ENCODE measurements around the gene TNFRSF13B.
"Not testable (repeated sequence)": the region's sequence is repeated elsewhere in the genome, so short reads cannot be mapped to it uniquely, and the experiment has no call there.

Gene TNFRSF13B

GRCh38 chr17:17007891-17008290, 36.0 kb upstream of the TNFRSF13B start:
- DNase-seq: not testable (repeated sequence)

- not testable (repeated sequence) for DNase-seq
These were observed 33.2 kb upstream of the TNFRSF13B start for GRCh38 chr17:17004997-17005614.

- DNase-seq: no peak
These were observed 32.5 kb upstream of the TNFRSF13B start for GRCh38 chr17:17004251-17004996.

GRCh38 chr17:17002731-17003715, 31.1 kb upstream of the TNFRSF13B start:
- DNase-seq: not testable (repeated sequence)

- peak in 41 of 56 donors; percentile 16 to 85 (median 45) for DNase-seq
These were observed 30.1 kb upstream of the TNFRSF13B start for GRCh38 chr17:17001874-17002520.

GRCh38 chr17:17001076-17001777, 29.3 kb upstream of the TNFRSF13B start:
- no peak for DNase-seq

- no peak for DNase-seq
These were observed 28.2 kb upstream of the TNFRSF13B start for GRCh38 chr17:16999931-17000625.

GRCh38 chr17:16997514-16998429, 25.9 kb upstream of the TNFRSF13B start:
- peak in 1 of 56 donors; percentile 6 for DNase-seq

GRCh38 chr17:16996726-16997125, 24.8 kb upstream of the TNFRSF13B start:
- DNase-seq: not testable (repeated sequence)

- no peak for DNase-seq
These were observed 24.0 kb upstream of the TNFRSF13B start for GRCh38 chr17:16995930-16996329.

- DNase-seq: no peak
These were observed 22.7 kb upstream of the TNFRSF13B start for GRCh38 chr17:16994631-16995030.

GRCh38 chr17:16991349-16992009, 19.6 kb upstream of the TNFRSF13B start:
- DNase-seq: peak in 51 of 56 donors; percentile 15 to 92 (median 57)

GRCh38 chr17:16989953-16990860, 18.3 kb upstream of the TNFRSF13B start:
- DNase-seq: no peak

GRCh38 chr17:16989230-16989952, 17.5 kb upstream of the TNFRSF13B start:
- DNase-seq: no peak

- DNase-seq: peak in 1 of 56 donors; percentile 36
These were observed 16.9 kb upstream of the TNFRSF13B start for GRCh38 chr17:16988749-16989229.
